ENCODE measurements around the gene RBM26.
A peak's percentile ranks its signal among the peaks of the same experiment; 100 is the strongest.
"Not testable (repeated sequence)": the region's sequence is repeated elsewhere in the genome, so short reads cannot be mapped to it uniquely, and the experiment has no call there.

The RBM26 gene

DNA sequence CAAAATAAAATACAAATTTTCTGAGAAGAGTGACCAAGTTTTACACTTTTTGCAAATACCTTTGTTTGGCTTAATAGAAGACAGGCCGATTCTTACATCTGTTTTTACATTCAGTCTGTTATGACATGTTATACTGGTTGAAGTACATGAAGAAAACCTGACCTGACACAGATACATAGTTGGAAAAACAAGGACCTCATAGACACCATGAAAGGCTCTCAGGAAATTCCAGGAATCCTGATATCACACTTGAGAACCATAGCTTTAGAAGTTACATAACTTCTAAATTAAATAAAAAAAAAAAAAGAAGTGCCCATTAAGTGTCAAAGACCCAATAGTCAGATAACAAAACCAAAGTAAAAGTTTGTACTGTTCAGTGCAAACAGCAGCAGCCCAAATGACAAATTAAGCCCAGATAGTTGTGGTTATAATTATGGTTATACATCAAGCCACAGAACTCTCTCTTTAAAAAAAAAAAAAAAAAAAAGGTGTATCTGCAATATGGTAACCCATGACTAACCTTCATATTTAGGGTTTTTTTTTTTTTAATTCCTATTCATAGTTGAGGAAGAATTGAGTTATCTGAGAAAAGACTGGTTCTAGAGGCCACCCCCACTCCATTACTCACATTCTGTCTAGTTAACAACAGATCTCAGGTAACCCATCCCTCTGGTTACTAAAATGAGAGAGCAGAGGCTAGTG, 19.8 kb downstream of the RBM26 start:
- DNase-seq = no peak

DNA sequence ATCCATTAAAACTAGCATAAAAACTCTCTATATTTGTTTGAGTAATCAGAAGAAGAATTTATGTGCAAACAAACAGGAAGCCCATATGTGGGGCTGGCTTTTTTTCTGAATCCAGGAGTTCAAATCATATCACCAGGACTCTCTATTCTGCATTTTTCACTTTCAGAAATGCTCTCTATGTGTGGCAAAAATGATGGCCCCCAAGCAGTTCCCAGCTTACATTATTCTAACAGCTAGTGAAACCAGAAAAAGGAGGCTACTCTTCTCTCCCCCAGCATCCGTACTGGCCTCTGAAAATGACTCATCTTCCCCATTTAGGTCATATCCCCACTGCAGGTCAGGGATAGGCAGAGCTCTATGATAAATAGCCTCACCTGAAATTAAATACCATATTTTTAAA, 20.4 kb downstream of the RBM26 start:
- no peak for DNase-seq

DNA sequence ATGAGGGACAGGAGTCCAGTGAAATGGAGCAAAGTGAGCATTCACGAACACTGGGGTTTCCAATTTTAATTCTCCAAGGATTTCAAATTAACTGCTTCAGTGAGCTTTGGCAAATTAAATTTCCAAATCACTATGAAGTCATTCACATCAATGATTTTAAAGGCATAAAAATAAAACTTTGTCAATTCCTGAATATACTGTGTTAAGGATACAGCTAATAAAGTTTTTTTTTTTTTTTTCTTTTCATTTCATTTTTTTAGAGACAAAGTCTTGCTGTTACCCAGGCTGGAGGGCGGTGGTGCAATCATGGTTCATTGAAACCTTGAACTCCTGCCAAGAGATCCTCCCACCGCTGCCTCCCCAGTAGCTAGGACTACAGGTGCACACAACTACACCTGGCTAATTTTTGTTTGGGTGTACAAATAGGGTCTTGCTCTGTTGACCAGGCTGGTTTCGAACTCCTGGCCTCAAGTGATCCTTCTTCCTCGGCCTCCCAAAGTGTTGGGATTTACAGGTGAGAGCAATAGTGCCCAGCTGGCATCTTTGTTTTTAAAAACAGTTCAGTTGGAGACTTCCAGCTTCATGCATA, 21.9 kb downstream of the RBM26 start:
- no peak for DNase-seq

DNA sequence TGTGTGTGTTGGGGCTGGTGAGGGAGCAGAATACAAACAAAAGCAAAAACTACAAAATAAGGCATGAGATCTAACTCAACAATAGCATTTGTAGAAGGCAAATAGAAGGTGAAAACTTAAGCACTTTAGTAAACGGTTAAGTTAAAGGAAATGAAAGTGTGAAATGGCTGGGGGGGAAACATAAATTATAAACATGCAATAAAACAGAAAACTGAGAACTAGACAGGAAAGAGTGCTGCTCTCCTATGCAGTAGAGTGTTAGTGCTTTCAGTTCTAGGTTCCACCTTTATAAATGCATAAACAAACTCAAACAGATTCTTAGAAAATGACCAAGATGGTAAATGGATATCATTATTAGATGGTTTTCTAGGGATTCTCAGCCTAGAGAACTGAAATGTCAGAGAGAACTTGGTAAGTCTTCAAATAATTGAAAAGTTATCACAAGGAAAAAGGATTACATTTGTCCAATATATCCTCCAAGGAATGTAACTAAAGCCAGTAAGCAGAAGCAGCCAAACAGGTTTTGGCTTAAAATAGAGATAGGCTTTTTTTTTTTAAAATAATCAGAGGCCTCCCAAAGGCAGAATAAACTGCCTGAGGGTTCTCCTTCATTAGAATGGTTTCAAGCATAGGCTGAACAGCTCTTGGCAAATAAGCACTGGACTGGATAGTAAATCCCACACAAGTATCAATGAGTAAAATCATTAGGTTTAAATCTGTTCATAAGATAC, 23.3 kb downstream of the RBM26 start:
- DNase-seq = no peak

DNA sequence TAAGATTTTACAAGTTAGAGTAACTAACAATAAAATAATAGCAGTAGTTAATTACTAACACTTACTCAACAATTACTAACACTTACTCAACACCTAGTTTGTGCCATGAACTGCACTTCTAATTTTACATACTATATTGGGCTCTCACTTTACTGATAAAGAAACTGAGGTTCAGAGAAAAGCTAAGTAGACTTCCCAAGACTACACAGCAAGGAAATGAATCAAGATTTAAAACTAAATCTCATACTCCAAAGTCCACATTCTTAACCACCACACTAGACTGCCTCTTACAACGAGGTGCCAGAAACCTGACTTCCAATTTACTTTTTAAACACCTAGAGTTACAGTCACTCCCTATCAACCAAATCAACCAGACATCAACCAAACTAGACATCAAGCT, 25.1 kb downstream of the RBM26 start:
- DNase-seq = no peak

DNA sequence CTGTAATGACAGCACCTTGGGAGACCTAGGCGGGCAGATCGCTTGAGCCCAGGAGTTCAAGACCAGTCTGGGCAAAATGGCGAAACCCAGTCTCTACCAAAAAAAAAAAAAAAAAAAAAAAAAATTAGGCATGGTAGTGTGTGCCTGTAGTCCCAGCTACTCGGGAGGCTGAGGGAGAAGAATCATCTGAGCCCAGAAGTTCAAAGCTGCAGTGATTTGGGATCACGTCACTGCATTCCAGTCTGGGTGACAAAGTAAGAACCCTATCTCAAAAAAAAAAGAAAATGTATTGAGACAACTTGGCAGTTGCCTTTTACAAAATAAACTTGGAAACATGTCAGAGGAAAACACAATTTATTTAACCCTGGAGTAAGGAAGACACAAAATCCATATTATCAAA, 26.8 kb downstream of the RBM26 start:
- no peak for DNase-seq

DNA sequence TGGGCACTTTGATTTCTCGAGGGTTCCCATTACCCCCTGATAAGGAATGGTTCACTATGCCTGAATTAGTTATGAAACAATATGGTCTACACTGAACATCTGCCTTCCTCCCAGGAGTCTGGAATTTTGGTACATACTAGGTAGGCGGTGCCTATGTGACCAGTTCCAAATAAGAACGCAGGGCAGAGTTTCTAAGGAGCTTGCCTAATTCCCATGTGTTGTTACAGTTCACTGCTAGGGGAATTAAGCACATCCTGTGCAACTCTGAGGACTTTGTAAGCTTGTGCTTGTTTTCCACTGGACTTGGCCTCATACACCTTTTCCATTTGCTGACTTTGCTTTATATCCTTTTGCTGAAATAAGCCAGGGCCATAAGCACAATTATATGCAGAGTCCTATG, 29.2 kb downstream of the RBM26 start:
- DNase-seq = no peak

DNA sequence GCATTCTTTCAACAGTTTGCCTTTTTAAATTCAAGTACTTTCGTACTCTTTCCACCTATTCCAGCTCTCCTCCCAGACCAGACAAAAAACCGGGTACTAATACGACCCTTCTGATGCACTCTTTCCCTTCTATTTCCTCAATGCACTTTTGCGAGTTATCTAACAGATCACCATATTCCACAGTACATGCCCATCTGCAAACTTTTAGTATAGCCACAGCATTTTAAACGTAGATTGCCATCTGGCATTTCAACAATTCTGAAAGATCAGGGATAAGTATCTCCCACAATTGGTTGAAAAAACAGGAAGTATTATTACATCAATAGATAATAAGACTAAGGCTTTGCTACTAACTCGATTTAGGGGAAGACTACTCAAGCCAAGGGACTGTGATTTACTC, 31.5 kb downstream of the RBM26 start:
- DNase-seq = no peak

DNA sequence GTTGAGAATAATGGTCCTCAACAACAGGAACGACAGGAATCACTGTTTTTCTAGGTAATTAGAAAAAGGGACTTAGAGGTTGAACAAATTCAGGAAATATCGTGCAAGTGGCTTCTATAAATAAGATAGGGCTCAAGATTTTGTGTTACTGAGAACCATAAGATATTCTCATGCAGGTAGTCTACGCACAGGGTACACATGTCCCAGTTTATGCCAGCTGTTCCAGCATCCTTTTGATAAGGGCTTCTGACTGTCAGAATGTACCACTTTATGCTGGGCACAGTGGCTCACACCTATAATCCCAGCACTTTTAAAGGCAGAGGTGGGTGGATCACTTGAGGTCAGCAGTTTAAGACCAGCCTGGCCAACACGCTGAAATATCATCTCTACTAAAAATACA, 32.1 kb downstream of the RBM26 start:
- no peak for DNase-seq

DNA sequence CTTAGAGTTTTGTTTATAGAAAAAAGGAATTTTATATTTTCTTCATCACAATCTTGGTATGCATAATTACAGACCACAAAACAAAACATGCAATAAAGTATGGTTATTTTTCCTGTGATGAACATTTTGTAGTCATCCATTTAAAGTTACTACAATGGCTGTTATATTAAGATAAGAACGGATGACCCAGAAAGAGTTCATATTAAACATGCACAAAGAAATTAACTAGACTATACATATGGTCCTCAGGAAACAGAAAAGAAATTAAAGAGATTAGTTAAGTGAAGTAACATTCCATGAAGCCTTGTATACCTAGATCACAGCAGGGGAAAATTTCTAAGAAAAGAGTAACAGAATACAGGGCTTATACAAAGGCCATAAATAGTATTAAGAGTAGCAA, 36.8 kb downstream of the RBM26 start:
- DNase-seq = no peak

DNA sequence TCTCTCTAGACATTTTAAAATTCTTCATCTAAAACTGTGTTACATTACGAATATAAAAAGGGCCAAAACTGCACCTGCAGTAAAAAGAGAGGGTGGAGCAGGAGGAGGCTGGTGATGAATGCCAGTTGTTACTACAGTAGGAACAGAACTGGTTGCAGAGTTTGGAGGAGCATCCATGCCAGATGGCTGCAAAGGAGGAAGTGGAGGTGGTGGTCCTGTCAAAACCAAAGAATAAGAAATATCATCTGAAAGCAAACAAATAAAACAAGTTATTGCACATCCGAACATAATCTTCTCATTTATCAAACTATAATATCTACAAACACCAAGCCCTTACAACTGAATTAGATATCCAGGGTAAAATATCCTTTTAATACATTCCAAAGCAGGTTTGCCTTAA, 40.1 kb downstream of the RBM26 start:
- DNase-seq = no peak

DNA sequence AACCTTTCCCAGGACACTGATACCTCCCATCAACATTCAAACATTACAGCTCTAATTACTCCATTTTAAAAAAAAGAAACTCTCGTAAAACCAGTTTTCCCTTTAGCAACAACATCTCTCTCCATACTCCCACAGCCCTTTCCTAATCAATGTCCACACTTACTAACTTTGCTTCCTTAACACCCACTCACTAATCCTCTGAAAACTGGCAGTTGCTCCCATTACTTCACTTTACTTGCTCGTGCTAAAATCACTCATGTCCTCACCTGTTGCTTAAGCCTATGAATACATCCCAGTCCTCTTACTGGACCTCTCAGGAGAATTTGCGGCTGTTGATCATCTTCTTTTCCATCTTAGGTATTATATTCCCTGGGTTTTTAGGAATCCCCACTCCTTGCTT, 44.8 kb downstream of the RBM26 start:
- DNase-seq = no peak

DNA sequence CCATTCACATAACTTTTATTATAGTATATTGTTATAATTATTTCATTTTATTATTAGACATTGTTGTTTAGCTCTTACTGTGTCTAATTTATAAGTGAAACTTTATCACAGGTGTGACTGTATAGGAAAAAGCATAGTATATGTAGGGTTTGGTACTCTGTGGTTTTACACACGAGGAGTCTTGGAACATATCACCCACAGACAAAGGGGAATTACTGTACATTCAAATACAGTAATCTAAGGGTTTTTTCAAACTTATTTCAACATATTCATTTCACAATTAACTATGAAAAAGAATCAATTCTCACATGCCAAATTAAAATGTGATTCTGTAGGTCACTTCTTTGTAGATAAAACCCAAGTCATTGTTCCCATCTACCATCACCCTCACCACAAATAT, 46.0 kb downstream of the RBM26 start:
- DNase-seq = no peak

DNA sequence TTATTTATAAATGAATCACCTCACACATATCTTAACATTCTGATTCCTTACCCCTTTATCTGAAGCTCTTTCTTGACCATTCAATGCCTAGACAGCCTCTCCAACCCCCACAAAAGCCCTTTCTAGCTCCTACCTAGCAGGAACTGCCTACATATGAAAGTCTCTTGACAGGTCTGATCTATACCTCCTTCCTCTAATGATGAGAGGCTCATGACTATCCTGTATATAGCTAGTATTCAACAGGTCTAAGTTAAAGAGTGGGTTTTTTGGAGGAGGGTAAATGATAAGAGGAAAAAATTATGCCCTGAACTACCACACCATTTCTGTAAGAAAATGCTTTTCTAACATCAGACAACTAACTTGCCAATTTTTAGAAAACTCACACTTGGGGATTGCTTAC, 47.0 kb downstream of the RBM26 start:
- no peak for DNase-seq

DNA sequence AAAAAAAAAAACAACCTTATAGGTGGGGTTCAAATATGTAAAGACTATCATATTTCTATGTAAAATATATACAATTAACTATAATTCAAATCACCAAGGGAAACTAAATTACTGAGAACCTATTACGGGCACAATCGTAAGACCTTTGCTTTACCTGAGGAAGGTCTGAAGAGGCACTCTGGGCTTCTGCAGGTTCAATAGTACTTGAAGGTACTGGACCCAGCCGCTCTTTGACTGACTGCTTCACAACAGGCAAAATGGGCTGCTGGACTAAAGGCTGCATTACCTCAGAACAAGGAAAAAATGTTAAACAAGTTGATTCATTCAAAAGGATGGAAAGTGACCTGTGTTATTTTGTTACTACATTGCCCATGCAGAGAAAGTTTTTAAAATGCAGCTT, 51.8 kb downstream of the RBM26 start:
- DNase-seq = no peak

DNA sequence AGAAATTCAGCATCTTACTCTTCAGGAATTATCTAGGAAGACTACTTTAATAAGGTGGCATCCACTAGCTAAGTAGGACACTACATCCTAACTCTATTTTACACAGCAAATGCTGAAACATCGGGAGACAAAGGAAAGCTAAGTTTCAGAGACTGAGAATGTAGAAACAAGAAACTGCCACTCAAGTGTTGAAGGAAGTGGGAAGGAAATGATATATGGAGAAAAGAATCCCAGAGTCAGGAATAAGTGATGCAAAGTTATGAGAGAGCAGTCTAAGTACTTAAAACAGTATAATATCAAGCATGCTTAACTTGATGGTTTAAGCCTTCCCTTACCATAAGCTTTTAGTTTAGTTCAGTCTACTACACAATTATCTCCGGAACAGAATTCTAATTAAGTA, 52.4 kb downstream of the RBM26 start:
- no peak for DNase-seq

DNA sequence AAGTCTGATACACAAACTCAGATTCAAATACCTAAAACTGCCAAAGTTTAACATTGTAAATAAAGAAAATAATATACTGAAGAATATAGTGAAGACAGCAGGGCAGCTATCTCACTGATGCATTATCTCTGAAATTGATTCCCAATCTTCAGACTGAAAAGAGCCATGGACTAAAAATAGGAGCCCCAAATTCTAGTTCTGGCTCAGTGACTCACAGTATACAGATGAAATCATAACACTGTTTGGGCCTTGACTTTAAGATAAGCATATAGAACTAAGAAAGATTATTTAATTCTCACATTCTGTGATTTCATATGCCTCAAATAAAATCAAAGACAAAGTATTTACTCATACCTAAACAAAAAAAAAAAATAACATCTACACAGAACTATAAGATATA, 53.9 kb downstream of the RBM26 start:
- no peak for DNase-seq

DNA sequence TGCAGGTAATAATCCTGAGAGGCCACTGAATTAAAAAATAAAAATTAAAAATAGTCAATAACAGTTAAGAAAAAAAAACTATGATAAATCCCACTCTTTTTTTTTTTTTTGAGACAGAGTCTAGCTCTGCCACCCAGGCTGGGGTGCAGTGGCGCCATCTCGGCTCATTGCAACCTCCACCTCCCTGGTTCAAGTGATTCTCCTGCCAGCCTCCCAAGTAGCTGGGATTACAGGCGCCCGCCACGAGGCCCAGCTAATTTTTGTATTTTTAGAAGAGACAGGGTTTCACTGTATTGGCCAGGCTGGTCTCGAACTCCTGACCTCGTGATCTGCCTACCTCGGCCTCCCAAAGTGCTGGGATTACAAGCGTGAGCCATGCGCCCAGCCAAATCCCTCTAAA, 56.4 kb downstream of the RBM26 start:
- DNase-seq = not testable (repeated sequence)

DNA sequence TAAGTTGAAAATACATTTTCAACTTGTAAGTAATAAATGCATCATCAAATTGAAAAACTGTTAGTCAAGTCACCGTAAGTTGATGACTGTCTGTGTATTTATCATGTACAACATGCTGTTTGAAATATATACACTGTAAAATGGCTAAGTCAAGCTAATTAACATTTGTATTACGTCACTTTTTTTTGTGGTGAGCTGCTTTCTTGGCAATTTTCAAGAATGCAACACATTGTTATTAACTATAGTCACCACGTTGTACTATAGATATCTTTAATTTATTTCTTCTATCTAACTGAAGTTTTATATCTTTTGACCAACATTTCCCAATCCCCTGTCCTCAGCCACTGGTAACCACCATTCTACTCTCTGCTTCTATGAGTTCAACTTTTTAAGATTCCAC, 57.0 kb downstream of the RBM26 start:
- DNase-seq = no peak

DNA sequence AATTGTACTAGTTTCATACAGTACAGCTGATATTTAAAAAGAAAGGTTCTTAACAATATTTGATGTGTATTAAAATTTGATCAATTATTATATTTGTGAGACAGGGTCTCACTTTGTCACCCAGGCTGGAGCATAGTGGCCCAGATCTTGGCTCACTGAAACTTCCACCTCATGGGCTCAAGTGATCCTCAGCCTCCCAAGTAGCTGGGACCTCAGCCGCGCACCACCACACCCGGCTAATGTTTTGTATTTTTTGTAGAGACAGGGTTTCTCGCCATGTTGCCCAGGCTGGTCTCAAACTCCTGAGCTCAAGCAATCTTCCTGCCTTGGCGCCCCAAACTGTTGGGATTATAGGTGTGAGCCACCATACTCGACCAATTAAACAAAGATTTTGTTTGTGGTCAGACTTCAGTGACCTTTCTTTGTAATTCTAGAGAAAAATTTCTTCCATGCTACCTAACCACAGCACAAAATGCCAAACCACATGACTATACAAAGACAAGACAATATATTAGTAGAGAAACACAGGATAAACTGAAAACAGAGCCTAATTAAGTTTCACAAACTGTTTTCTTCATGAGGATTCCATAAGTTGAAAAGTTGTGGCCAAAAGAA, 59.6 kb downstream of the RBM26 start:
- DNase-seq = no peak

DNA sequence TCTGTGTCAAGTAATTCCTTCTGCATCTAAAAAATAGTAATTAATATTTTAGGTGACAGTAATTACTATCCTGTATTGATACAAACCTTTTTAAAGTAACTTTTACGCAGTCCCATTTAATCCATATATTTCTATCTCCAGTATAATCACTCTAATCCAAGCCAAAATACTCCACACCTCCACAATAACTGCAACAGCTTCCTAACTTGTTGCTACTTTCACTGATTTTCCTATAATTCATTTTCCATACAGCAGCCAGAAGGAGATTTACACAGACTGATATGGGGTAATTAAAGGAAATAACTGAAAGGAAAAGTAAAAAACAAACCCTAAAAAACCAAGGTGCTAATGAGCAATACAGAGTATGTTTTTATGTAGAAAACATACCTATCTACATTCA, 64.9 kb downstream of the RBM26 start:
- DNase-seq = no peak

DNA sequence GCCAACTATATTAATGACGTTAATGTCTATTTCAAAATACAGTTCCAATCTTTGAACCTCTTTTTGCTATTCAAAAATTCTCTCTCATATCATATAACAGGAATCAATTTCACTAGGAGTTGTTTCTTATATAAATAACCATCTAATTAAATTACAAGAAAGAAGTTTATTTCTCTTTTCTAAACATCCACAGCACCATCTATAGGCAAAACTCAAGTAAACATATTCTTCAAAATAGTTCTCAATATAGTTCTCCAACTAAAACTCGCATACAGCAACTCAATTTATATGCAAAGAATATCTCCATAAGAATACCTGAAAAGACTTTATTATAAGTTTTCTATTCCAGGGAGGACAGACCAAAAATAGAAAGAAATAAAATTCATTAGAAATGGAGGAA, 65.6 kb downstream of the RBM26 start:
- no peak for DNase-seq

DNA sequence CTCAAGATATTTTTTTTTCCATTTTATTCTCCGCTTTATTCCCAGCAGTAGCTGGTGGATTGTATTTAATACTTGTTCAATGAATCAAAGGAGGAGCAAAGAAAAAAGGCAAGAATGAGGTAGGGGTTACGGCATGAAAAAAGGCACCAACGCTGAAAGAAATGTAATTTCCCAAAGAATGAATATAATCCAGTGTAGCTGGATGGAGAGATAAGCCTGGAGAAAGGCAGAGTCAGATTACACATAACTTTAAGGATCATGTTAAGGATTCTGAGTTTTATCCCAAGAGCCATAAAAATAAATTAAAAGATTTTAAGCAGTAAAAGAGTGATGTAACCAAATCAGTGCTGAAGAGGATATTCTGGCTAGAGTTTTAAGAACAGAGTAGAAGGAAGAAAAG, 67.7 kb downstream of the RBM26 start:
- no peak for DNase-seq

DNA sequence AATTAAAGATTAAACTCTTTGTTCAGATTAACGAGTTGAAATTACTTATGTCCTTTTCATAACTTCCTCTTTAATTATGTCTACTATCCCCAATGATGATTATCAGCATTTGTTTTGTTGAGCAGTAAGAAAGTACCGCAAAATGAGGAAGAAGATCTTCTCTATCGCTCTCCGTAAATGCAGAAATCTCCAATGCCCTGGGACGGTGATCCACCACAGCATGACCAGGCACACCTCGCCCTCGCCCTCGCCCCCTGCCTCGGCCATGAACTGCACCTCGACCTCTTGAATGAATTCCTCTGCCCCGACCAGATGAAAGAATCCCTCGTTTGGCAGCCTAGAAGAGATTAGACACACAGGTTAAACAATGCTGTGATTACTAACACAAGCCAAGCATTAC, 69.1 kb downstream of the RBM26 start:
- DNase-seq = peak; percentile 15
